ENCODE data around the gene GPR17.

GPR17 gene

DNA sequence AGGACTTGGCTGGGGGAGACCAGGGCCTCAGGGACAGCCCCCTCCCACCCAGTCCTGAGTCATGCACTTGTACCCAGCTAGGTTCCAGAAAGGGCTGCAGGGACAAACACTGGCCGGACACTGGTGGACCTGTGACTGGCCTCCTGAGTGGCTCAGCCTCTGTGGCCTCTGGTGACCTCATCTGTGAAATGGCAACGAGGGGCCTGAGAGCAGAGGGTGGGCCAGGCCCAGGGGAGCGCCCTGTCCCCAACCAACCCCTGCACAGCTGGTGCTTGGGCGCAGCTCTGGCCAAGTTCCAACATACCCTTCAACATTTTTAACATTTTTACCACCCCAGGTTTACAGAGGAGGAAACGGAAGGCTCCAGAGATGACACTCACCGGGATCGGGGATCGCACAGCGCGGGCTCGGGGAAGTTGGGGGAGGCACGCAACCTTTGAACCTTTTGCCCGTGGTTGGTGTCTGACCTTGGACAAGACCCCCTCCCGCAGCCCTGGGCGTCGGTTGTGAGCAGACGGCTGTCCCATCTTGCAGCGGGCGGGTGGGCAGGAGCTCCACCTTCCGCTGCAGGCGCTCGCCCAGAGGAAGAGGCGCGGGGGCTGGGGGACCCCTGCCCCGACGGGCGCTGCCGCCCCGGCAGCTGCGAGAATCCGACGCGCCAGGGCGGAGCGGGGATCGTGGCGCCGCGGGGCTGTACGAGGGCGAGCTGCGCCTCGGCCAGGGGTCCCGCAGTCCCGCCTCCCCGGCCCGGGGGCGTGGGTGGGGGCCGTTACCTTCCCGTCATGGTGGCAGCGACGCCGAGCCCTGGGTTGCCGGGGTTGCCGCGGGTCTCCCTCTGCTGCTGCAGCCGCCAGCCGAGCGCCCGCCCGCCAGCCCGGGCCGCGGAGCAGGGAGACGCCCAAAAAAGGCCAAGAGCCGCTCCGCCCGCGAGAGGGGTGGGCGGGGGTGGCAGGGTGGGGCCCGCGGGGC, 28.6 kb downstream of the GPR17 start:
- peak; percentile 18 for DNase-seq

DNA sequence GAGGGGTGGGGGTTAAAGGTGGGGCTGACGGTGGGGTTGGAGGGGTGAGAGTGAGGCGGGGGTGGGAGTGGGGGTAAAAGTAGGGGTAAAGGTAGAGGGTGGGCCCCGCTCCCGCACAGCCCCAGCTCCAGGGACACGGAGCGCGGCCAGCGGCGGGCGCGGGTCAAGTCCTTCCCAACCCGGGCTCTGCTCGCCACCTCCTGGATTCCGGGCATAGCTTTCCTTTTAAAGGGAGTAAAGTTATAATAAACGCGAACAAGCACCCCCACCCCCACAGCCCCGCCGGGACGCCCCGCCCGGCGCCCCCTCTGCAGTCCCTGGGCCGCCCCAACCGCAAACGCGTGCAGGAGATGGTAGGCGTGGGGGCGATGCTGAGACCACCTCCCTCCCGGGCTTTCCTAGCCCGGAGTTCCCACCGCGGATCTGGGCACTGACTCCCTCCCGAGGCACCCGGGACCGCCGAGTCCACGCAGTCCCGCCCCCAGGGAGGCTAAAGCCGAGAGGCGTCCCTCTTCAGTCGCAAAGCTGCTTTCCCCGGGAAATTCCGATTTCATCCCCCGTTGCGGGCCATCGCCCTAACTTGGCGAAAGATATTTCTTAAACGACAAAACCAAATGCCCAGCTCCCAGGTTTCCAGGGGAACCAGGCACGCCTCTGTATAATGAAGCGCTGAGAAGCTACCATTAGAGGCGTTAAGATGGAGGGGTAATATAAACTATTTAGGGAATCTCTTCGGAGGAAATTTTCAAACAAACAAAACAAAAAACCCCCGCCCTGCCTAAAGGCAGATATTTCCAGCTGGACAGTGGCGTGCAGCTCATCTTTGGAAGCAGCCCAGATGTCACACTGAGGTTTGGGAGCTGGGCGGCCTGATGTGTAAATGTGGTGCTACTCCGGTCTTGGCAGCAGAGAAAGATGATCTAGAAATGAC, 29.6 kb downstream of the GPR17 start, which contains the start of gene LIMS2:
Gene LIMS2 (minus strand): TSS at position 200 of the 931 bp plus-strand sequence. CDS start 506 bp downstream, outside the sequence.
- DNase-seq: peak; percentile 26

DNA sequence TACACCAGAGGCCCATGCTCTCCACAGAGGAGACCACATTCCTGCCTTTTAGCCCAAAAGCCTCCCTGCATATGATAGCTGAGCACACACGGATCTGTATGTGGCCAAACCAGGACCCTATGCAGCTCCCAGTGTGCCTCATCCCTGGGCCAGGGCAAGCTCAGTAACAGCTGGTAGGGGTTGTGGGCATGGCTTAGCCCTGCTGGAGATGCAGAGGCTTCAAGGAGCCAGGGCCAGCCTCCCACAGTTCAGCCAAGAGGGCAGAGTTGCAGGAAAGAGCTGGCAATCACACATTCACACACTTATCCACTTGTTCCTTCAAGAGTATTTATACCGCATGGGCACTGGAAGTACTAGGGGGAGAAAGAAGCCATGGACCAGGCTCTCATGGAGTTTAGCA, 31.0 kb downstream of the GPR17 start:
- no peak for DNase-seq

DNA sequence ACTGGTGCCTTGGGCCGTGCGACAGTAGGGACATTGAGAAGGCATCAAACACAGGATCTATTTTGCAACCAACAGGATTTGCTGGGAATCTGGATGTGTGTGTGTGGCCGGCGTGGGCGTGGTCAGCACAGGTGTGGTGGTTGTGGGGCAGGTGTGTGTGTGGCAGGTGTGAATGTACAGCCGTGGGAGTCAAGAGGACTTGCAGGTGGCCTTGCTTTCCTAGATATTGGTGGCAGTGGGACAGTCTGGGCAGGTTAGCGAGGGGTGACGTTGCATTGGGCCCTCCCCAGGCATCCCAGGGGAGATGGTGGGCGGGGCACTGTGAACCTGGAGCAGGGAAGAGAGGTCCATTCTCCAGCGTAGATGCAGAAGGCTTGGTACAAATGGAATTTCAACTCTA, 32.6 kb downstream of the GPR17 start:
- DNase-seq: peak; percentile 10

DNA sequence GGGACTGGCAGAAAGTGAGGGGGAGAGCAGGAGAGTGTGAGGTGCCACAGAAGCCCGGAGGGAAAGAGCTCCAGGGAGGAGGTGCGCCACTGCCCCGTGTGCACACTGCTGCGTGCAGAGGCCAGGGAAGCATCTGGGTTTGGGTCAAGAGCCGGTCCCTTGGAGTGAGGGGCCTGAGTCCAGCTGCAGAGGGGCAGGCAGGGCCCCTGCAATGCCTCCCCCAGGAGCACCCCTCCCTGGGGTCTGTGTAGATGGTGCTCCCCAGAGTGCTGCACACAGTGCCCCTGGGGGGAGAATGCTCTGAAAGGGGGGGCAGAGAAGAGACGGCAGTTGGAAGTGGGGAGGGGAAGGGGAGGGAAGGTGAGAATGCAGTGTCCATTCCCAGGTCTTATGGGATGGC, 33.0 kb downstream of the GPR17 start:
- no peak for DNase-seq

DNA sequence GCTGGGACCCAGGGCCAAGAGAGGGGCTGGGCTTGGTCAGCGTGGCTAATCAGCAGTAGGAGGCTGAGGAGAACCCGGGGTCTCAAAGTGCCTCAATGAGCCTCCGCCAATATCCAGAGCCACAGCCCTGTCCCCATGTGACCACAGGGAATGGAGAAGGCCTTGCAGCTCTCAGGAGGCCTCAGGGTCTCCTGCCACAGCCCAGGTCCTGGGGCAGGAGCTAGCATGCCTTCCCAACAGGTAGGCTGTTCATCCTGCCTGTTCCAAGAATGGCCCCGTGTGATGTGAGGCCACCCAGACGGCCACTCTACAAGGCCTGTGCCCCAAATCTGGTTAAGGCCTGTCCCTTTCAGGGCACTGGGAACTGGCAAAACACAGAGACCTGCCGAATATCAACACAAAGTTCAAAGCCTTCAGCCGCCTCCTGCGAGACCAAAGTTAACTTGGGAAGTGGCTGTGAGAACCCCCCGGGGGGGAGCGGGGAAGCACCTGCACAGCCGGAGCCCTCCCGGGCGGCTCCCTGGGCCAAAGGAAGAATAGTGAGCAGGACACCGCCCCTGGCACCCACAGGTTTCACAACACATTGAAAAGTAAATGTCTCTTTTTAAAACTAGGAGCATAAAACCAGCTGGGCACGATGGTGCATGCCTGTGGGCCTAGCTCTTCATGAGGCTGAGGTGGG, 33.9 kb downstream of the GPR17 start:
- no peak for DNase-seq

DNA sequence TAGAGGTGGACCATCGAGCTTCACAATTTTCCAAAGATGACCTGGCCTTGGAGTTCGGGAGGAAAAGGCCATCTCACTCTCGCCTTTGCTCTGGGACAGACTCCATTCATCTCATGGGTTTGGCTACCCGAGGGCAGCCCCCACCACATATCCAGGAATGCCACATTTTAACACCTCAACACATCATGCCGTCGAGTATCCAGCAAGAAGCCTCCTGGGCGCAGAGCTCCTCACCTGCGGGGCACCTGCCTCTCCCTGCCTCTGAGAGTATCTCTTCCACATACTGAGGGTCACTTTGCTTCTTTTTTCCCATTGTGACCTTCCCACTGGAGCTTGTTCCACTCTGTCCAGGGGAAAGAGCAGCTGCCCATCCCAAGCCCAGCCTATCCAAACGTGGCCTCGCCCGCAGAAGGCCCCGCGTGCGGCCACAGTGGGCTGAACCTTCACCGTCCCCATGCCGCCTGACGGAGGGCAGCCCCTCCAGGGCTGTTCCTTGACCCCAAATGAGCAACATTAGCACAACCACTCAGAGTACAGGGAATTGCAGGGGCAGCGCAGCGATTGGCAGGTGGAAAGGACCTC, 34.8 kb downstream of the GPR17 start:
- no peak for DNase-seq

DNA sequence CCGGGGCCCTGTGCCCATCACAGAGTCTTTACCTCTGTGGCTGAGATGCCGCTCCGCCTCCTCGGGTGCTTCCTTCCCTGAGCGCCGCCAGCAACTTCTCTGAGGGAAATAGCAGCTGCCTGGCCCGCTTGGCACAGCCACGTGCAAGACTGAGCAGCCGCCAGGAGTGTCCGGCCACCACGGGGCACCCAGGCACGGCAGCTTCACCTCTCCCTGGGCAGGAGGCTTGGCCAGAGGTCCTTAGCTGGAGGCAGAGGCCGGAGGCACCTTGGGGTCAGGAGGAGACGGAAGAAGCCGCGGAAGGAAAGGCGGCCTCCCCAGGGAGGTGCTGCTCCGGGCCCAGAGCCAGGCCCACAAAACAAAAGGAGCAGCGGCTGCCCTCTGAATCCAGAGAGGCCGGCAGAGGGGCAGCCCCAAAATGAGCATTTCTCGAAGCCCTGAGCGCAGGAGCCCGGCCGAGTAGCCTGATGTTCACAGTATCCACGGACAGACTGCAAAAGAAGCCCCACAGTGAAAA, 35.4 kb downstream of the GPR17 start:
- no peak for DNase-seq

DNA sequence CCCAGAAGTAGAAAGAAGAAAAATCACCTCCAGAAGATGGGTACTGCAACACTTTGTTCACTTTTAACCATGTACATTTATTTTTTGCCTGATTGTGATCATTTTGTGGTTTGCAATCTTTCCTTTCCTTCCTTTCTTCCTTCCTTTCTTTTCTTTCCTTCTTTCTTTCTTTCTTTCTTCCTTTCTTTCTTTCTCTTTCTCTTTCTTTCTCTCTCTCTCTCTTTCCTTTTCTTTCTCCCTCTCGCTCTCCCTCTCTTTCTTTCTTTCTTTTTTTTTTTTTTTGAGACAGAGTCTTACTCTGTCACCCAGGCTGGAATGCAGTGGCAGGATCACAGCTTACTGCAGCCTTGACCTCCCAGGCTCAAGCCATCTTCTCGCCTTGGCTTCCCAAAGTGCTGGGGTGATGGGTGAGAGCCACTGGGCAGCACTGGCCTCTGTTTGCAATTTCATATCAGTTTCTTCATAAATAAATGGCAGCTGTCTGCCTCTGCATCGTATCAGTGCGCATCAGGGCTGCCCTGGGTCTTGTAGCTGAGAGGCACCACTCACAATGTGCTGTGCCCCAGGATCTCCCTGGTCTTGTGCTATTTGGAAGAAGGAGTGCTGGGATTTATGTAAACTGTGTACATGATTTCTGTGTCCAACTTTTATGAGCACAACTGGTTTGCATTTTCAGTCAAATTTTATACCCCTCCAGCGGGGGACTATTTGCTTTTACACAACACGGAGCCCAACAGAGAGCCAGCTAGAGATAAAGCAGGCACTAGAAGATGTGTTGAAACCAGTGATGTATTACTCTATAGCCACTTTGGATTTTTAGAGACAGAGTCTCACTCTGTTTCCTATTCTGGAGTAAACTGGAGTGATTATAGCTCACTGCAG, 36.3 kb downstream of the GPR17 start:
- no peak for DNase-seq

- no peak for DNase-seq
Measured at GRCh38 chr2:127683056-127683455, 37.1 kb downstream of the GPR17 start.

DNA sequence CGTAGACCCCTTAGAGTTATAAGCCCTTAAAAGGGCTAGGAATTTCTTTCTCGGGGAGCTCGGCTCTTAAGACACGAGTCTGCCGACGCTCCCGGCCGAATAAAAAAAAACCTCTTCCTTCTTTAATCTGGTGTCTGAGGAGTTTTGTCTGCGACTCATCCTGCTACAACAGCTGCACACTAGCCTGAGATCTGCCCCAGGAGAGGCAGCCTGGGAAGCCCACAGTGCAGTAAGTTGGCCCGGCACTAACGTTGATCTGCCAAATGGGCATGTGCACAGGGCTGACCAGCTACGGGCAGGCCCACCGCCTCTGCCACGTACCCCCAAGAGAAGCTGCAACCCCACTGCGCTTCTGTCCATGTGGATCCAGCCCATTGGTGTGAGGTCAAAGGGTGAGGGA, 37.8 kb downstream of the GPR17 start:
- DNase-seq: no peak

DNA sequence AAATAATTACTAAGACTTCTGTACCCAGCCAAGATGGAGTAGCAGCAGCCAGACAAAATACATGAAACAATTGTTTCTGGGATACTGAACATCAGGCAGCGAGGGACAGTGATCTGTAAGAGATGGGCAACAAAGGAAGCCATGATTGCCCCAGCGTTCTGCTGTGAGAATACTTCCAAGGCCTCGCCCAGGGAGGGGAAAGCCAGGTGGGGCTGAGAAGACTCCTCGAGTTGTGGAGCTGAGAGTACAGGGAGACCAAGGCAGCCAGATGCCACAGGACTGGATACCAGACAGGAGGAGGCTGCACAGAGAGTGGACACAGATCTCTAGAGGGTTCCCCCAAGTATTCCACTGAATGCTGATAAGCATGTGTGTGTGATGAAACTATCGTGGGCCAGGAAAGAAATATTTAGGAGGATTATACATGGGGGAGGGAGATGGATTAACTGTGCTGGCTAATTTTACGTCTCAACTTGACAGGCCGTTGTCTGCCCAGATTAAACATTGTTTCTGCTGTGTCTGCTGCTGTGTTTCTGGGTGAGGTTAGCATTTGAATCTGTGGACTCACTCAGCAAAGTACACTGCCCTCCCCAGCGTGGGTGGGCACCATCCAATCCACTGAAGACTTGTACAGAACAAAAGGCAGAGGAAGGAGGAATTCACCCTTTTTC, 39.6 kb downstream of the GPR17 start:
- DNase-seq: no peak

GRCh38 chr2:127688405-127688804, 42.5 kb downstream of the GPR17 start:
- DNase-seq: no peak

DNA sequence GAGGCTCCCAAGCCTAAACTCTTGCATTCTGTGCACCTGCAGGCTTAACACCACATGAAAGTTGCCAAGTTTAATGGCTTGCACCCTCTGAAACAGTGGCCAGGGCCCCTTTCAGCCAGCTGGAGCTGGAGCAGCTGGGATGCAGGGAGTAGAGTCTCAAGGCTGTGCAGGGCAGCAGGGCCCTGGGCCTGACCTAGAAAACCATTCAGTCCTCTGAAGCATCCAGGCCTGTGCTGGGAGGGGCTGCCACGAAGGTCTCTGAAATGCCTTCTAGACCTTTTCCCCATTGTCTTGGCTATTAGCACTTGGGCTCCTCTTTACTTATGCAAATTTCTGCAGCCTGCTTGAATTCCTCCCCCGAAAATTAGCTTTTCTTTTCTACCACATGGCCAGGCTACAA, 44.7 kb downstream of the GPR17 start:
- DNase-seq: no peak

GRCh38 chr2:127694986-127695385, 49.0 kb downstream of the GPR17 start:
- DNase-seq: no peak

- peak; percentile 81 for DNase-seq
Measured at GRCh38 chr2:127695491-127696472, 49.8 kb downstream of the GPR17 start.

- no peak for DNase-seq
Measured at GRCh38 chr2:127697482-127698180, 51.7 kb downstream of the GPR17 start.

DNA sequence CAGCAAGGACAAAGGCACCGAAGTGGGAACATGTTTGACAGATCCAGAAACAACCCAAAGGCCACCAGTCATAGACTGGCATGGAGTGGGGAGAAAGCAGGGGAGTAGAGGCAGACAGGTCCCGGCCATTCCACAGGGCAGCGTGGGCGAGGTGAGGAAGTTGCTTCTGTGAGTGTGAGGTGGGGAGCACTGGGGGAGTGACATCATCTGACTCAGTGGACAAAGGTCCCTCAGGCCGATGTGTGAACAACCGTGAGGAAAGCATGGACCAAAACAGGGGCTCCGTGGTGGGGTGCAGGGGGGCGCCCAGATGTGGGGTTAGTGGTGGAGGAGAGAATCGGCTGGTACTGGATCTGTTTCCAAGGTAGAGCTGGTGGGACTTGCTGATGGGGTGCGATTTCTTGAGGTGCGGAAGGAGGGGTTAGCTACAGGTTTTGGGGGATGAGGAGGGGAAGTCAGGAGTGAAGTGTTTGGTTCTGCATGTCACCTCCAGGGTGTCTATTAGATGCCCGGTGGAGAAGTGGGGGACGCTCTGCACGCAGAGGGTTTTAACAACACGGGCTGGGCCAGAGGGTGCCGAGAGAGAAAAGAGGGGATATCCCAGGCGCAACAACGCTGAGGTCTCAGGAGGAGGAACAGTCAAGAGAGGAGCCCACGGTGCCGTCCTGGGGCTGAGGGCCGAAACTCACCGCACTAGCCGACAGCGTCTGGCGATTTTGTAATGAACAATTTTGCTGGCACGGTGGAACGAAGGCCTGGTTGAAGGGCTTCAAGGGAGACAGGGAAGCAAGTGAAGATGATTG, 52.8 kb downstream of the GPR17 start:
- no peak for DNase-seq

Measured in NCI-H69 (cell line).